MCF 10A (cell line): ENCODE results near the gene NRP1. TPM values are rescaled to one million over a fixed set of nuclear protein-coding genes. Genes with fewer than 3 reads are reported as not detected.

Experiments used
- BruUV-seq: library from RNA; stranded (reverse); fragments of 400-500 nt; replicated peaks from 2 replicates; lab custom pipeline; 2021; lab: Mats Ljungman, UMichigan
- CTCF ChIA-PET: fragments of 300-600 bp; sonication (Branson Sonifier 250); formaldehyde crosslinking; extraction: SDS; loops from one replicate; lab custom pipeline; 2021; ENCODE audit warnings: antibody characterized with exemption, inconsistent platforms; lab: Yijun Ruan, JAX
- POLR2A ChIA-PET: fragments of 300-600, 350-650 bp; sonication (Branson Sonifier 250); formaldehyde crosslinking; extraction: SDS; loops from one replicate; lab custom pipeline; 2020; ENCODE audit warnings: antibody characterized with exemption, inconsistent platforms; lab: Yijun Ruan, JAX
- DNase-seq: peaks from one replicate; pipeline ENCODE4 v3.0.0-alpha.2; 2018; ENCODE audit not compliant: unreplicated experiment
- H3K27ac Mint-ChIP-seq: one replicate; pipeline ENCODE4 v1.8.0; 2022; ENCODE audit warnings: mild to moderate bottlenecking, low read depth, mixed read lengths; ENCODE audit not compliant: unreplicated experiment
- H3K27me3 Mint-ChIP-seq: one replicate; pipeline ENCODE4 v1.8.0; 2022; ENCODE audit warnings: mixed read lengths; ENCODE audit not compliant: insufficient read depth, unreplicated experiment
- H3K36me3 Mint-ChIP-seq: one replicate; pipeline ENCODE4 v1.8.0; 2022; ENCODE audit warnings: mild to moderate bottlenecking, moderate library complexity, mixed read lengths; ENCODE audit not compliant: insufficient read depth, unreplicated experiment
- H3K4me1 Mint-ChIP-seq: one replicate; pipeline ENCODE4 v1.8.0; 2022; ENCODE audit warnings: mixed read lengths; ENCODE audit not compliant: insufficient read depth, unreplicated experiment
- H3K4me3 Mint-ChIP-seq: one replicate; pipeline ENCODE4 v1.8.0; 2022; ENCODE audit warnings: mild to moderate bottlenecking, moderate library complexity, mixed read lengths; ENCODE audit not compliant: unreplicated experiment
- H3K9me3 Mint-ChIP-seq: one replicate; pipeline ENCODE4 v1.8.0; 2022; ENCODE audit warnings: mixed read lengths; ENCODE audit not compliant: unreplicated experiment
- intact Hi-C: fragments of 100-400 bp; cut with micrococcal nuclease; formaldehyde crosslinking; loops from 2 replicates; pipeline ENCODE4 v1.14.1; 2022
- total RNA-seq: library from RNA; stranded (reverse); gene quantifications from 2 replicates; pipeline ENCODE4 v1.2.3, GENCODE V29; 2022
- TF ChIP-seq, protein P1 (sequence below): fragments of 200-600 bp; IDR thresholded peaks from one replicate; pipeline ENCODE4 v1.8.0; 2022; ENCODE audit warnings: antibody characterized with exemption, mild to moderate bottlenecking; ENCODE audit not compliant: unreplicated experiment

Gene NRP1
- total RNA-seq, 1 experiment from 2014 or later = 66.6 TPM

DNA sequence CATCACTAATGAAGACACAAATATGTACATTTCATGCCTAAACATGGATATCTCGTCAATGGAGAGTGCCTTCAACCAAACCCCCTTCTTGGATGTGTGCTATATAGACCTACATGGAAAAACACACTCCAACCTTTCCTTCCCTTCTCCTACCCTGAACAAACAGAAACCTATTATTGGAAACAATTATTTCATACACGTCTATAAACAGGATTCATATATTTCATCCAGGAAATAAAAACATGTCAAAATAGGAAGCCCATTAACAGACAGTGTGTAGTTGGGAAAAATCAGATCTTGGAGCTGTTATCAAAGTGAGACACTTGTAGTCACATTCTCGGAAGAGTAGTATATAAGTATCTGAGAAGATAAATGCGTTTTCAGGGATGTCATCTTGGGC is 81.1 kb downstream of the NRP1 start:
- Mint-ChIP-seq H3K4me1 (peaks cover 57% of the 10 kb centered on the region), H3K9me3 (no peaks in the 10 kb centered on the region), H3K36me3 (peaks cover 30% of the 10 kb centered on the region), H3K4me3 (no peak overlapping the region), H3K27me3 (no peaks in the 10 kb centered on the region), H3K27ac (peak overlapping the region; percentile 85)
- intact Hi-C loops = no loop called here
- TF ChIP-seq, protein P1, sequence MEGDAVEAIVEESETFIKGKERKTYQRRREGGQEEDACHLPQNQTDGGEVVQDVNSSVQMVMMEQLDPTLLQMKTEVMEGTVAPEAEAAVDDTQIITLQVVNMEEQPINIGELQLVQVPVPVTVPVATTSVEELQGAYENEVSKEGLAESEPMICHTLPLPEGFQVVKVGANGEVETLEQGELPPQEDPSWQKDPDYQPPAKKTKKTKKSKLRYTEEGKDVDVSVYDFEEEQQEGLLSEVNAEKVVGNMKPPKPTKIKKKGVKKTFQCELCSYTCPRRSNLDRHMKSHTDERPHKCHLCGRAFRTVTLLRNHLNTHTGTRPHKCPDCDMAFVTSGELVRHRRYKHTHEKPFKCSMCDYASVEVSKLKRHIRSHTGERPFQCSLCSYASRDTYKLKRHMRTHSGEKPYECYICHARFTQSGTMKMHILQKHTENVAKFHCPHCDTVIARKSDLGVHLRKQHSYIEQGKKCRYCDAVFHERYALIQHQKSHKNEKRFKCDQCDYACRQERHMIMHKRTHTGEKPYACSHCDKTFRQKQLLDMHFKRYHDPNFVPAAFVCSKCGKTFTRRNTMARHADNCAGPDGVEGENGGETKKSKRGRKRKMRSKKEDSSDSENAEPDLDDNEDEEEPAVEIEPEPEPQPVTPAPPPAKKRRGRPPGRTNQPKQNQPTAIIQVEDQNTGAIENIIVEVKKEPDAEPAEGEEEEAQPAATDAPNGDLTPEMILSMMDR = no peak
- ChIA-PET POLR2A (no interaction called here), CTCF (no interaction called here)
- no peak for DNase-seq
- no TSS peak for BruUV-seq

DNA sequence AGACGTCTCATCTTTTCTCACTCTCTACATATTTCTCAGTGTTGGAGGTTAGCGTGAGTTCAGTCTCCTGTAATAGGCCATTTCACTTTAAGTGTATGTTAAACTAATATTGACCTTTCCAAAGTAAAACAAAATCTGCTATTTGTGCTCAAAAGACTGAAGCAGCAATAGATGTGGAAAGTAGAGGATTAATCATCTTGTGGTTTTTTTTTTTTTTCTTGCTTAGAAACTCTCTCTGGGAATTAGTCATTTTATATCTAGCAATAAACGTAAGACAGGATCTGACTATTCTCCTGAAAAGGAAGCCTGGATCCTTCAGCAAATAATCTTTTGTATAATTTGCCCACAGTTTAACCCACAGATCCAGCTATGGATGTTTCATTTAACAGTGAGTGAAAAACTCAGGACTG is 81.7 kb downstream of the NRP1 start:
- H3K4me1 Mint-ChIP-seq = peaks cover 57% of the 10 kb centered on the region
- peak overlapping the region; percentile 85 for H3K27ac Mint-ChIP-seq
- intact Hi-C loops = no loop called here
- peak; percentile 72 for DNase-seq
- H3K9me3 Mint-ChIP-seq = no peaks in the 10 kb centered on the region
- CTCF ChIA-PET = interaction anchor here (0.7 to 1.6 kb wide), 3 partner anchors 11 to 59 kb away, joined by 3 to 8 read pairs (median 4); no protein-coding TSS in a partner anchor
- TF ChIP-seq, protein P1 = no peak
- POLR2A ChIA-PET = no interaction called here
- H3K4me3 Mint-ChIP-seq = peak overlapping the region; percentile 38
- no peaks in the 10 kb centered on the region for H3K27me3 Mint-ChIP-seq
- BruUV-seq = no TSS peak
- peaks cover 30% of the 10 kb centered on the region for H3K36me3 Mint-ChIP-seq

DNA sequence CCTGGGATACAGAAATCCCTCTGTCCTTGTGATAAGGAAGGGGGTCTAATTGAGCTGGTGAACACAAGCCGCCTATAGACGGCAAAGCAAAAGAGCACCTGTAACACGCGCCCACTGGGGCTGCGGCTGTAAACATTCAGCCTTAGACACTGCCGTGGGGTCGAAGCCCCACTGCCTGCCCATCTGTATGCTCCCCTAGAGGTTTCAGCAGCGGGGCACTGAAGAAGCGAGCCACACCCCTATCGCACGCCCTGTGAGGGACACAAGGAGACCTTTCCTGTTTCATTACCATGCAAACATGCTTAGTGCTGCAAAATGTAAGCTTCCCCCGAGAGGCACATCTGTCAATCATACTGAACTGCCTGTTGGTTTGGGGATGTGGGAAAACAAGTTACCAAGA is 82.1 kb downstream of the NRP1 start:
- ChIA-PET POLR2A (interaction anchor here (0.7 kb wide), 1 partner anchor 9 kb away, joined by 3 read pairs; no protein-coding TSS in a partner anchor), CTCF (interaction anchor here (0.7 to 1.6 kb wide), 3 partner anchors 12 to 59 kb away, joined by 3 to 8 read pairs (median 4); no protein-coding TSS in a partner anchor)
- BruUV-seq = no TSS peak
- Mint-ChIP-seq H3K27me3 (no peaks in the 10 kb centered on the region), H3K27ac (peak overlapping the region; percentile 85), H3K4me1 (peaks cover 57% of the 10 kb centered on the region), H3K9me3 (no peaks in the 10 kb centered on the region), H3K4me3 (peak overlapping the region; percentile 38), H3K36me3 (peaks cover 30% of the 10 kb centered on the region)
- TF ChIP-seq, protein P1 = no peak
- intact Hi-C loops = no loop called here
- no peak for DNase-seq

DNA sequence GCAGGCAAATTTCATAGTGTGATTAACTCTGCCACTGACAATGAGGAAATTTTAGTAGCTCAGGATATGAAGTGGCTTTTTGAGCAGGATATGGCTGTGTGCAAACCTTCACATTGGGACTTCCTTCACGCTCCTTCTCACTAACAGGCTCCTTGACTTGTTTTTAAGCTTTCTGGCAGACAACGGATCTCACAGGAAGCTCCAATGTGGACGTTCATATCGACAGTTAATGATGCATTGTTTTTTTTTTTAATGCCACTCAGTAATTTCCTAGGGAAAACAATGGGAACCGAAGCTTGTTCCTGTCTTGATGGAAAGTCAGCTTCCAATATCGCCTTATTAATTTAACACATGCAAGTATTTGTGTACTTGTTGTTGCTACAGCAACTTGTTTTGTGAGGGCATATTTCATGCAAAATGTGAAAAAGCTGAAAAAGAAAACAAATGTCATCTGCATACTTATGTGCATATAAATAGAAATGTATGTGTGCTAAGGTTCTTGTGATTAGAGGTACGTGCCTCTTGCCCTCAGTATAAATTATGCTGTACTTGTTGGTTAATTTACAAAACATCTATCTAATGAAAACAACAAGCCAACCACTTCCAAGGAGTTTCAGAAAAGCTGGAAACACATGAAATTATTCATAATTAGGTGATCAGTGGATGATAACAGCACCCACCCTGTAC is 84.7 kb downstream of the NRP1 start:
- no peak overlapping the region for H3K4me3 Mint-ChIP-seq
- DNase-seq = no peak
- no TSS peak for BruUV-seq
- H3K36me3 Mint-ChIP-seq = peaks cover 30% of the 10 kb centered on the region
- TF ChIP-seq, protein P1 = no peak
- H3K27me3 Mint-ChIP-seq = no peaks in the 10 kb centered on the region
- intact Hi-C loops = no loop called here
- H3K4me1 Mint-ChIP-seq = peaks cover 52% of the 10 kb centered on the region
- H3K9me3 Mint-ChIP-seq = no peaks in the 10 kb centered on the region
- POLR2A ChIA-PET = interaction anchor here (0.8 to 1.7 kb wide), 4 partner anchors 8 to 23 kb away, joined by 3 to 5 read pairs (median 4); no protein-coding TSS in a partner anchor
- peak overlapping the region; percentile 91 for H3K27ac Mint-ChIP-seq
- CTCF ChIA-PET = interaction anchor here (0.6 to 1.0 kb wide), 4 partner anchors 9 to 101 kb away, joined by 3 to 5 read pairs (median 3); no protein-coding TSS in a partner anchor
